CD4-positive, CD25-positive, alpha-beta regulatory T cell (primary cell): ENCODE measurements around the gene AFAP1L2. TPM values are rescaled to one million over a fixed set of nuclear protein-coding genes. Genes with fewer than 3 reads are reported as not detected.

Source experiments
- ATAC-seq, 2 donors: fragments of 150-1000 bp; cut with Tn5 transposase; one replicate each; pipeline ENCODE4 v1.10.0; 2021; ENCODE audit warnings: low read depth in 2 of 2, moderate number of reproducible peaks in 2 of 2, moderate library complexity in 1 of 2
- DNase-seq, 3 donors: peaks; one replicate each; pipeline versions ENCODE4 v3.0.0 to v3.0.0-alpha.2; 2012 to 2022; ENCODE audit warnings: mixed read lengths in 1 of 3
- H3K27ac ChIP-seq: one replicate; pipeline ENCODE4 v1.7.0; 2013; ENCODE audit warnings: mild to moderate bottlenecking, low read length; ENCODE audit not compliant: insufficient read depth, poor library complexity, severe bottlenecking
- H3K27me3 ChIP-seq: one replicate; pipeline ENCODE4 v1.7.0; 2013; ENCODE audit warnings: low read length; ENCODE audit not compliant: control insufficient read depth, insufficient read depth
- H3K36me3 ChIP-seq: one replicate; pipeline ENCODE4 v1.7.0; 2013; ENCODE audit warnings: mild to moderate bottlenecking, low read length, moderate library complexity; ENCODE audit not compliant: control insufficient read depth, insufficient read depth
- H3K4me1 ChIP-seq: 2 replicates; pipeline ENCODE4 v1.7.0; 2013; ENCODE audit warnings: mild to moderate bottlenecking, low read length; ENCODE audit not compliant: insufficient read depth, control insufficient read depth, poor library complexity, severe bottlenecking
- H3K4me3 ChIP-seq: one replicate; pipeline ENCODE4 v1.7.0; 2013; ENCODE audit warnings: low read depth, mild to moderate bottlenecking, low read length, moderate library complexity
- H3K9me3 ChIP-seq, 2 experiments: 1 replicate in 1 of 2; 2 replicates in 1 of 2; pipeline ENCODE4 v1.7.0; 2013; ENCODE audit warnings: low read length in 2 of 2, mild to moderate bottlenecking in 1 of 2, moderate library complexity in 1 of 2; ENCODE audit not compliant: control insufficient read depth in 2 of 2
- H3K27ac Mint-ChIP-seq, 3 donors: one replicate each; pipeline ENCODE4 v1.8.0; 2020 to 2022; ENCODE audit warnings: mild to moderate bottlenecking in 3 of 3, mixed read lengths in 3 of 3, moderate library complexity in 2 of 3
- H3K27me3 Mint-ChIP-seq: one replicate; pipeline ENCODE4 v1.8.0; 2022; ENCODE audit warnings: mild to moderate bottlenecking, mixed read lengths
- H3K36me3 Mint-ChIP-seq: one replicate; pipeline ENCODE4 v1.8.0; 2020; ENCODE audit warnings: mixed read lengths
- H3K4me1 Mint-ChIP-seq, 4 donors: one replicate each; pipeline ENCODE4 v1.8.0; 2020 to 2022; ENCODE audit warnings: mixed read lengths in 4 of 4, mild to moderate bottlenecking in 1 of 4
- H3K4me3 Mint-ChIP-seq, 4 donors: one replicate each; pipeline ENCODE4 v1.8.0; 2020 to 2022; ENCODE audit warnings: mild to moderate bottlenecking in 4 of 4, mixed read lengths in 4 of 4, moderate library complexity in 3 of 4
- H3K9me3 Mint-ChIP-seq, 7 donors: one replicate each; pipeline ENCODE4 v1.8.0; 2020 to 2022; ENCODE audit warnings: mixed read lengths in 7 of 7, mild to moderate bottlenecking in 3 of 7, moderate library complexity in 2 of 7
- polyA plus RNA-seq, 4 donors: library from polyadenylated mRNA; unstranded; fragments of 300-500 nt; fragmentation: Illumina TruSeq; gene quantifications; one replicate each; pipeline ENCODE4 v1.2.3, GENCODE V29; 2021
- total RNA-seq: library from RNA; stranded (reverse); gene quantifications from one replicate; pipeline ENCODE4 v1.2.3, GENCODE V29; 2022

Gene AFAP1L2
- total and polyA plus RNA-seq, 5 donors from 2014 or later: 1.1 to 4.6 (median 3.0) TPM

DNA sequence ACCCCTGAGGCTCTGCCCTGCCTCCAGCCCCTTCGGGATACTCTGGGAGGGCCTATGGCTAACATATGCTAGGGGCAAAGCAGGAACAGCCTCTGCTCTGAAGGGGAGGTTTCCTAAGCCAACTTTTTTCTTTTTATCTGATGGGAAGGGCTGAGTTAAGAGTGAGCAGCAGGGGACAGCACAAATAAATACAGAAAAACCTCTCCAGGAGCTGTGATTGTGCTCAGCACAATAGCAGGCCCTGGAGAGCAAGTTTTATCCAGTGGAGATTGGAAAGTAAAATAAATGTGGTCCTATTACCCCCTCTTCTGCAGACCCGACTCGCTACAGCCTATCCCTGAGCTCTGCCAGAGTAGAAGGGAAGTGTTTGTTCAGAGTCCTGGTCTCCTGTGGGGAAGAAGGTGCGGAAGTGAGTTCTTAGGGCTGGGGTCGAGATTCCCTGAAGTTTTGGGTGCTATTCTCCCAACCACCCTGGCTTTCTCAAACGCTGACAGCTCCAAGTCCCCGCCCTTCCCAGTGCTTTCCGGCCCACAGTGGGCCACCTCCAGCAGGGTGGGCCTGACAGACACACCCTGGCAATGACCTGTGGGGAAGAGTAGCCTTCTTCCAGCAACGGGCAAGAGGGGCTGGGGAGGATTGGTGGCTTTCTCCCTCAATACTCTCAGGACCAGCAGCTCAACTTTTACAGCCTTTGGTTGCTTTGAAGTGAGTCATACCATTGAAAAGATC lies 23.0 kb upstream of the AFAP1L2 start:
- DNase-seq: no peak
- no peaks in the 10 kb centered on the region for H3K27me3 ChIP-seq
- Mint-ChIP-seq H3K27me3 (no peaks in the 10 kb centered on the region), H3K27ac (no peak overlapping the region), H3K36me3 (peaks cover 23% of the 10 kb centered on the region), H3K4me3 (no peak overlapping the region), H3K9me3 (peaks cover 0 to 3% (median 0%) of the 10 kb centered on the region in 7 donors), H3K4me1 (peaks cover 0 to 4% (median 0%) of the 10 kb centered on the region in 4 donors)
- no peak overlapping the region for H3K27ac ChIP-seq
- peaks cover 13% of the 10 kb centered on the region for H3K36me3 ChIP-seq
- H3K4me3 ChIP-seq: no peak overlapping the region
- no peak for ATAC-seq
- H3K9me3 ChIP-seq: no peaks in the 10 kb centered on the region
- no peaks in the 10 kb centered on the region for H3K4me1 ChIP-seq

GRCh38 chr10:114426476-114426875 lies 22.2 kb upstream of the AFAP1L2 start:
- H3K4me3 Mint-ChIP-seq: no peak overlapping the region
- H3K36me3 Mint-ChIP-seq: peaks cover 18% of the 10 kb centered on the region
- no peaks in the 10 kb centered on the region for H3K4me1 ChIP-seq
- H3K9me3 ChIP-seq: no peaks in the 10 kb centered on the region
- no peak overlapping the region for H3K4me3 ChIP-seq
- no peak for ATAC-seq
- no peak for DNase-seq
- no peaks in the 10 kb centered on the region for H3K4me1 Mint-ChIP-seq
- peaks cover 0 to 3% (median 0%) of the 10 kb centered on the region in 7 donors for H3K9me3 Mint-ChIP-seq
- no peak overlapping the region for H3K27ac Mint-ChIP-seq
- H3K36me3 ChIP-seq: peaks cover 13% of the 10 kb centered on the region
- no peak overlapping the region for H3K27ac ChIP-seq
- no peaks in the 10 kb centered on the region for H3K27me3 ChIP-seq
- H3K27me3 Mint-ChIP-seq: no peaks in the 10 kb centered on the region

DNA sequence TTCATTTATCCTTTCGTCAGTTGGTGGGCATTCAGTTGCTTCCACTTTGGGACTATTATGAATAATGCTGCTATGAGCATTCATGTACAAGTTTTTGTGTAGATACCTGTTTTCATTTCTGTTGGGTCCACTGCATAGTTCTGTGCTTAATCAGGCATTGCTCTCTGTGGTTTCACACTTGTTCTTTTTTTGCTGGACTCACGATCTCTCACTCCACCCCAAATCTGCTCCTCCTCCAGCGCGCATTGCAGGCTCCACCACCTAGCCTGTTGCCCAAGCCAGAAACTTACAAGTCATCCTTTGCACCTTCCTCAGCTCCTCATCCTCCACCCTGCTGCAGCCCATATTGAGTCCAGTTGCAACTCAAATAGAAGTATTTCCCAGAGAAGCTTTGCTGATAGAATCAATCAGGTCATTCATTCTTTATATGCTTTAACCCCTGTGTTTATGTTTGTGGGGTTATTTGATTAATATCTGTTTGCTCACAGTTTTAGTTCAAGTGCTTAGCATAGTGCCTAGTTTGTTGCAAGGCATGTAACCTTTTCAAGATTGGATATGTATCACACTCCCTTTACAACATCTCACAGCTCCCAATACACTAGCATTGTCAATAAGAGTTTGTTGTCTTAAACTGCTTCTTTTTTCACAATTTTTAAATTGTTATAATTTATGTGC lies 16.6 kb upstream of the AFAP1L2 start:
- no peak for DNase-seq
- Mint-ChIP-seq H3K27me3 (peaks cover 22% of the 10 kb centered on the region), H3K36me3 (no peaks in the 10 kb centered on the region), H3K4me1 (no peaks in the 10 kb centered on the region), H3K27ac (no peak overlapping the region), H3K9me3 (peaks cover 0 to 3% (median 0%) of the 10 kb centered on the region in 7 donors), H3K4me3 (no peak overlapping the region)
- Histone ChIP-seq H3K9me3 (no peaks in the 10 kb centered on the region), H3K27ac (no peak overlapping the region), H3K36me3 (no peaks in the 10 kb centered on the region), H3K27me3 (peaks cover 6% of the 10 kb centered on the region), H3K4me3 (no peak overlapping the region), H3K4me1 (no peaks in the 10 kb centered on the region)
- ATAC-seq: no peak

DNA sequence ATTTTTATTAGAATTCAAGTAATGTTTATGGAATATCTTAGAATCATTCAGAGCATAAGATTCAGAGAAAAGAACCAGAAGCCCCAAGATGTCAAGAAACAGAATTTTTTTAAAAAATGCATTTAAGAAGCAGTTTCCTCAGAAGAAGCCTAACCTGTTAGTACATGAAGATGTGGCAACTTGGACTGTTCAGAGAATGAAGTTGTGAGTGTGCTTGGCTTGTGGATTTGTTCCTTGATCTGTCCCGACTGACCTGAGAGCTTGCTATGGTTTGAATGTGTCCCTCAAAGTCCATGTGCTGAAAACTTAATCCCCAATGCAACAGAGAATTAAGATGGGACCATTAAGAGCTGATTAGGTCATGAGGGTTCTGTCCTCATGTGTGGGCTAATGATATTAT lies 13.8 kb upstream of the AFAP1L2 start:
- peaks cover 6% of the 10 kb centered on the region for H3K27me3 ChIP-seq
- Mint-ChIP-seq H3K9me3 (peaks cover 0 to 2% (median 0%) of the 10 kb centered on the region in 7 donors), H3K27ac (no peak overlapping the region), H3K27me3 (peaks cover 26% of the 10 kb centered on the region), H3K4me1 (peaks cover 0 to 2% (median 0%) of the 10 kb centered on the region in 4 donors), H3K36me3 (no peaks in the 10 kb centered on the region), H3K4me3 (no peak overlapping the region)
- ATAC-seq (no peak), DNase-seq (no peak)
- no peak overlapping the region for H3K4me3 ChIP-seq
- H3K36me3 ChIP-seq: no peaks in the 10 kb centered on the region
- no peaks in the 10 kb centered on the region for H3K4me1 ChIP-seq
- H3K27ac ChIP-seq: no peak overlapping the region
- H3K9me3 ChIP-seq: no peaks in the 10 kb centered on the region

DNA sequence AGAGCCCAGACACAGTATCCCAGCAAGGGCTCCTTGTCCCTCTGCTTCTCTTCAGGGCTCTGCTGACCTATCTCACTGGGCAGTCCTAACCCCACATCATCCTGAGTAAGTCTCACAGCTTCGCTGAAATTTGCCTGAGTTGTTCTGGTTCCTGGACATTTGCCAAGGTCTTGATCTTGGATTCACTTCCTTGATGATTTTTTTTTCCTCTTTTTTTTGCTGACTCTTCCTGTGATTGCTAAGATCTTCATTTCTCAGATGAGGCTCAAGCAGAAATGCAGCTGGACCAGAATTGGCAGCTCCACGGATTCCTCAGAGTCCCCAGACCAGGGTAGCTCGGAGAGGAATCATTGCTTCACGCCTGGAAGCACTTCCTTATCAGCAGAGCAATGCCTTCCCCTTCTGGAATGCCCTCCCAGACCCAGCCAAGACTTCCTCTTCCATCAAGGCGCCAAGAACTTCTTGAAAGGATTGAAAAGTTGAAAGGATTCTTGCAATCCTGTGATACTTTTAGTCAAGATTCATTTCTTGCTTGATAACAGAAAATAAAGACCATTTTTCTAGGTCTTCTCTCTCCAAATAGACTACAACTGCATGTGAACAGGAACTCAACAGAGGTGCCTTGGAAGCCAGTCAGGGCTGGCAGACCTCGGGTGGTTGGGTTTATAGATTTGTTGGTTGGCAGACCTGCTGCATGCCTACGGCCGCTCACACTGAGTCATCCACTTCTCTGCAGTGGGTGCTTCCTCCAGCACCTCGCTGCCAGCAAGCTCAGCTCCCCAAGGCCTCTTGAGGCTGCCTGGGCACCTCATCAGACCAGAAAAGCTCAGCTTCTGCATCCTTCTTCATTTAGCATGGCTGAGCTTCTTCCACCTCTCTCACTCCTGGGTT lies 8.8 kb upstream of the AFAP1L2 start:
- Mint-ChIP-seq H3K36me3 (no peaks in the 10 kb centered on the region), H3K4me1 (peaks cover 0 to 4% (median 0%) of the 10 kb centered on the region in 4 donors), H3K4me3 (no peak overlapping the region), H3K9me3 (no peaks in the 10 kb centered on the region), H3K27ac (peak overlapping the region in 1 of 3 donors; percentile 57), H3K27me3 (peaks cover 52% of the 10 kb centered on the region)
- Histone ChIP-seq H3K27ac (no peak overlapping the region), H3K27me3 (peaks cover 7% of the 10 kb centered on the region), H3K36me3 (no peaks in the 10 kb centered on the region), H3K9me3 (no peaks in the 10 kb centered on the region), H3K4me3 (no peak overlapping the region), H3K4me1 (no peaks in the 10 kb centered on the region)
- DNase-seq (no peak), ATAC-seq (no peak)

GRCh38 chr10:114408968-114409444 lies 4.7 kb upstream of the AFAP1L2 start:
- H3K27me3 Mint-ChIP-seq: peaks cover 52% of the 10 kb centered on the region

GRCh38 chr10:114408112-114408967 lies 4.0 kb upstream of the AFAP1L2 start:
- no peak overlapping the region for H3K27ac ChIP-seq
- H3K27me3 ChIP-seq: peaks cover 18% of the 10 kb centered on the region
- no peak for ATAC-seq
- H3K9me3 ChIP-seq: no peaks in the 10 kb centered on the region
- Mint-ChIP-seq H3K4me3 (no peak overlapping the region), H3K27me3 (peaks cover 52% of the 10 kb centered on the region), H3K9me3 (peaks cover 0 to 5% (median 0%) of the 10 kb centered on the region in 7 donors), H3K36me3 (peaks cover 6% of the 10 kb centered on the region), H3K4me1 (peaks cover 0 to 5% (median 2%) of the 10 kb centered on the region in 4 donors), H3K27ac (no peak overlapping the region)
- H3K36me3 ChIP-seq: no peaks in the 10 kb centered on the region
- no peak overlapping the region for H3K4me3 ChIP-seq
- DNase-seq: no peak
- H3K4me1 ChIP-seq: peaks cover 4% of the 10 kb centered on the region

More at GRCh38 chr10:114408968-114409444, 4.7 kb upstream of the AFAP1L2 start:
- Mint-ChIP-seq H3K4me3 (no peak overlapping the region), H3K27ac (no peak overlapping the region), H3K36me3 (peaks cover 6% of the 10 kb centered on the region), H3K4me1 (peaks cover 0 to 4% (median 2%) of the 10 kb centered on the region in 4 donors), H3K9me3 (peaks cover 0 to 5% (median 0%) of the 10 kb centered on the region in 7 donors)
- Histone ChIP-seq H3K9me3 (no peaks in the 10 kb centered on the region), H3K27me3 (peaks cover 17% of the 10 kb centered on the region), H3K27ac (no peak overlapping the region), H3K36me3 (no peaks in the 10 kb centered on the region), H3K4me1 (no peaks in the 10 kb centered on the region), H3K4me3 (no peak overlapping the region)
- no peak for DNase-seq
- no peak for ATAC-seq
